Measurements from ENCODE around the gene ATXN7.

ATXN7 gene

DNA sequence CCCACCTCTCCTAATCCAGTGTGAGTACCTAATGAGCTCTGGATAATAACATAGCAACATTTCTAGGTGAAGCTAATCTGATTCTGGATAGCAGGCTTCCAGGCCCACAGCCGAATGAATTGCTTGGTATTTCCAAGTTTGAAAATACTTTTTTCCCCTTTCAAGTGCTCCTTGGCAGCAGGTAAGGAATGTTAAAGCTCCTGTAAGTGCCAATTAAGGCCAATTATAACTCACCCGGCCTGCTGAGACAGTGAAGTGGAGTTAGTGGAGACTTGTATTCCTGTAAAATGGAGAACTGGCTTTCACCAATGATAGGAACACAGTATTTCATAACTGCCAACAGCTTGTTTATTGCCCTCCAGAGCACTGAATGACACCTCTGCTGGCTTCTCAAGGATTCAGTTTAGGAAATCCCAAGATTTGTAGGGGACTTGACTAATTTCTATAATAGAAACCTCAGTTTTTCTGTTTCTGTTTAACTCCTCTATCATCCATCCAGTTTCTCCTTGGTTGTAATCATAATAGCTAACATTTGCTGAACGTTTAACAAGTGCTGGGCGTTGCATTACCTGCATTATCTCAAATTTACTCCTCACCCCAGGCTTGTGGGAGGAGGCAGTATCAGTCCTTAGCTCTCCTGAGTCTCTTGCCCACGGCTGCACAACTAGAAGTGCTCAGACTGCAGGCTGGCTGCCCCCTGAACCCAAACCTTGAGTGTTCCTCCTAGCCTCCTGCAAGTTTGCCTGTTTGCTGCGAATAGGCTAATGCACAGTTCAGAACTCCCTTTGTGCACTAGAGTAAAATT, 101.2 kb downstream of the ATXN7 start:
- DNase-seq, result peak; percentile 46

DNA sequence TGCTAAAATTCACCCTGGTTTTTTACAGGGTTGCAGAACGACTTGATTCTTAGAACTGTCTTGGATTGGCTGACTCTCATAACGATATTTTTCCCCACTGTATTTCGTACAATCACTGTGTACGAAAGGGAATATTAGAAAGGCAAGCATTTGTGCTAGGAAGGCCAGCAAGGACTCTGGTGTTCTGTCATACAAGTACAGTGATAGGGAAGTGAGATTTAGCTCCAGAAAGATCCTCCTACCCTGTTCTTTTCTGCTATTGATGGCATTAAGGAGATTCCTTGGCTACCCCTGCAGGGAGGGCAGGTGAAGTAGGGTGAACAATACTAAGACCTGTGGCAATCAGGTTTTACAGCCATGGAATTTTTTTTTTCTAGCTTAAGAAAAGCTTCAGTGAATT, 102.3 kb downstream of the ATXN7 start:
- no peak for DNase-seq

DNA sequence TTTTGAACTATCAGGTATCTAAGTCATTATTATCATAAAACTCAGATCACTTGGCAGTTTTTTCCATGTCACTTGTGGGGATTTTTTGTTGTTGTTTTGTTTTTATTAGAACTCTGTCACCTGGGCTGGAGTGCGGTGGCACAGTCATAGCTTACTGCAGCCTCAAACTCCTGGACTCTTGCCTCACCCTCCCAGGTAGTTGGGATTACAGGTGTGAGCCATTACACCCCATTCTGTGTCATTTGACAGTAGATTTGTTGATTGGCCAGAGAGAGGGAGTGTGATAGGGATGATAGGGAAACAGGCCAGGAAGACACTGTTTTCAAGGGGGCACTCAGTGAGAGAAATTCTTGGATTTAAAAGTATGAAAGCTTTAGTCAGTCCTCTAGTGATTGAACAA, 103.2 kb downstream of the ATXN7 start:
- DNase-seq, result no peak

DNA sequence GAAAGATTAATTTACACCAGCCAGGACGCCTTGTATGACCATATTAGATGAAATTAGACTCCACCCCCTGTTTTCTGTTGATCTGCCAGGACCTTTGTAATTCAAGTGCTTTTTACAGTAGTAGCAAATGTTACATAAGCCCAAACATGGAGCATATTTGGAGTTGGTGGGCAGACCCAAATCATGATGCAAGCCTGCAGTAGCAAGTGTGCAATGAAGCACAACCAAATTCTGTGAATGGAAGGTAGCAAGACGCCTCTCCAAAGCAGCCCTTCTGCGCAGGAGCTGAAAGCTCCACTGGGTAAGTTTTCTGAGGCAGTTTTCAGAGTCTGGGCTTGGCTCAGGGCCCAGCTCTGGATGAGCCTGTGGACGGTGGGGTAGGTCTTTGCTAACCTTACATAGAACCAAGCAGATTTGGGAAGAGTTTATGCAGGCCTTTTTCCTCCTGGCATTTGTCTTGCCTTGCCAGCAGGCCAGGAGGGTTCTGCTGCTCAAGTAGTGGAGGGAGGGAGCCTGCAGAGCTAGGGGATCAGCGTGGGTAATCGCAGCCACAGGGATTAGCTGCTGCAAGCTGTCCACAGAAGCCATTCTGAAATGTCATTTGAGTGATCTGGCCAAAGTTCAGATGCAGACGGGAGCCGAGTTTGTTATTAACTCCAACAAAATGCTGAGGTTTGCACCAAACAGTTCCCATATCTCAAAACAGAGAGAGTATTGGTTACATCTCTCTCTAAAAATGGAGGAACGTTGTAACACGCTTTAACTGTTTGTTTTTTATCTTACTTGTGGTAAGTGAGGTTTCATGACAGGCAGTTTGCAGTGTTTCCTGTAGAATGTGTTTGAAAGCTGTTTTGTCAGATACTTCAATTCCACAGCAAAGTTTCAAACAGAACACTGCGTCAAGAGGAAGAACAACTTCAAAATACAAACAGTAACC, 104.3 kb downstream of the ATXN7 start:
- peak; percentile 93 for DNase-seq

DNA sequence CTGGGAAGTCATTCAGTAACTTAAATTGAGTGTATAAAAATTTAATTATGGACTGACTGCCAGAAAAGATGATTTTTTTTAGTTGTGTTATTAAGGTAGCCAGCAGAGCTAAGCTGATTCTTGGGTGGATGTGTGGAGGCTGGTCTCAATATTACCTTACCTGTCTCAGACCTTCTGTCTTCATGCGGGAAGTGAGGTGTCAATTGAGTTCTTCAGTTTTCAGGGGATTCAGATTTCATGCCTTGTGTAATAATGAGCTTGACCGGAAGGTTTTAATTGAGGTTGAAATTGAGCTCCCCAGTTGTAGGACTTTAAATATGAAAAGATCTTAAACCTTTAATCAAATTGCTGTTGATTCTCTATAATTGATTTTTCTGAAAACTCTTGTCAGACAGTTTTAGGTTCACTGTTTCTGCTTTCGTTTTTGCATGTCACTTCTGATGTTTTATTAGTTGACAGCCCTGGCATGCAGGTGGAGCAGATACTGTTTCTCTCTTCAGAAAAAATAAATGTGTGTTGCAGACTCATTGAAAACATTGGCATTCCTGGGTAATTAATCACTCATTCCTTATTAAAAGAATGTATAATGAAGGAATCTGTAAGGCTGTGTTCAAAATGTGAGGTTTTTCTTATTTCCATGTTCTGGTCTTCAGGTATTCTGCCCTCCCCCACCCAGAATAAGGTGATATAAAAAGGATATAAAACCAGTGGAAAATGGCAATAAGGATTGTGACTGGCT, 105.1 kb downstream of the ATXN7 start:
- DNase-seq, result no peak

DNA sequence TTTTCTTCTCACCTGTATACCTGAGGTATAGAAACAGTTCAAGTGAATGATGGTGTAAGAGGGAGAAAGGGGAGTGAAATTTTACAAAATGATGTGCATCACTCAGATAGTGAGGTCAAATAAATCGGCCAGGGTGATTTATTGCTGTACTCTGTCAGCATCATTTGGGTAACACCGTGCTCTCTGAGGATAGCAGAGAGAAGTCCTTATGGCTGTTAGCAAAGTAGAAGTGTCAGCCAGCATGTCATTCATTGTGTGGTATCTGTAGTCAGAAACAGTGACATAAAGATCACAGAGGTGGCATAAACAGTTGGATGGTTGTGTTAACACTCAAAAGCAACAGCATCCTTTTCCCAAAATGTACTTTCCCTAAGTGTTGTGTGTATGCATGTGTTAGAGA, 106.2 kb downstream of the ATXN7 start:
- no peak for DNase-seq

DNA sequence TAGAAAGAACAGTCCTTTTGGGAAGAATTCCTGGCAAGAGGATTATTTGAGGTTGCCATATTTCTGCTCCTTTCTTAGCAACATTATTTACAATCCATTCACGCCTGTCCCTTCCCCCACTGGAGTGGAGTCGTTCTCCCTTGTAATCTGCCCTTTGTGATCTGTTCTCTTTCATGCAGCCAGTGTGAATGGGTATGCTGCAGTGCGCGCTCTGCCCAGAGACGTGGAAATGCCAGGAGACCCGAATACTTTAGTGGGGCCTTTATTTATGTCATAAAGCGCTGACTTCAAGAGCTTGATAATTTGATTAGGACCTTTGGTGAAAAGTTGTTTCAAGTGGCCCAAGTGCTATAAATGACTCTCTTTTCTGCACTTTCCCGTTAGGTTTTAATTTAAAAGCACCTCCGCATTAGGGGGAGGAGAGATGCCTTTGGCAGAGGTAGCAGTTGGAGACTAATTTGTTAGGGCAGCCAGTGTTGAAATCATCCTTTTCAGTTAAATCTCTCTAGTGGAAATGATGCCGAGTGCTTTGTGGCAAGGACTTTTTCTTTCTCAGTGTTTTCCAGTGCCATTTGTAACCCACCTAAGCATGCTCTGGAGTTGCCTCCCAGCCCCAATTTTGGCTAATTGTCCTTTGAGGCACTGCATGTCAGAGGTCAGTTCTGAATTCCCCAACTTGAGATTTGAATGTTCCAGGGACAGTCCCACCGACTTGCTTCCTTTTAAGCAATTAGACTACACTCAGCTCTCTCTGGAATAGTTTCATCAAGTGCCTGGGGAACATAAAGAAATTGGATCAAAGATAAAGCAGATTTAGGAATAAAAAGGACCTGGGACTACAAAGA, 107.2 kb downstream of the ATXN7 start:
- no peak for DNase-seq

DNA sequence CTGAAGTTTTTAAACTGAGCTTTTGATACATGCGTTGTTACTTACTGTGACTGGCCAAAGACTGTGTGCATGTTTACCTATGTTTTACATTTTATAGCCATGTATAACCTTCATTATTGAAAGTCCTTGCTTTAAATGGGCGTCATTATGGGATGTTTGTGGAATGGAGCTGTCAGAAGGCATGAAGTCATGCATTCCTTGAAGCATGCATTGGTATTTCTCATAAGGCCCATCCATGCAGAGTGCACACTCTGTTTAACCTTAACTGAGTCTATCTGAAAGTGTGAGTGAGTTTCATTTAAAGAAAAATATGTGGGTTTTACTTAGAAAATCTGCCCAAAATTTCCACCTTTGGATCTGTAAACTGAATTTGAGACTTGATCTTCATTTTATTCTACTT, 108.5 kb downstream of the ATXN7 start:
- no peak for DNase-seq

DNA sequence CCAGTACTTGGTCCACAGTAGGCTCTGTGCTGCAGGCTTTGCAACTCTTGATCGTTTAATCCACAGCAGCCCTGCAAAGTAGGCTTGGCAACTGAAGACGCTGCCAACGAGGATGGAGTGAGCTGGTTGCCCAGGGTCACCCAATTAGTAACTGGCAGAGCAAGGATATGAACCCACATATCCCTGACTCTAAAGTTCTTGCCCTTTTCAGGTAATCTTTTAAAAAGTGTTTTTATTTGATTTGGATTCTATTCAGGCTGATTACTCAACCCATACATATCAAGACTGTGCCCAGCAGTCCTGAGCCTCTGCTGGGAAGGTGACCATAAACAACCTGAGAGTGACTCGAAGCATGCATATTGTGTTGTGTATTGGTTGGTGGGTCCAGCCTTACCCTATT, 109.3 kb downstream of the ATXN7 start:
- no peak for DNase-seq

DNA sequence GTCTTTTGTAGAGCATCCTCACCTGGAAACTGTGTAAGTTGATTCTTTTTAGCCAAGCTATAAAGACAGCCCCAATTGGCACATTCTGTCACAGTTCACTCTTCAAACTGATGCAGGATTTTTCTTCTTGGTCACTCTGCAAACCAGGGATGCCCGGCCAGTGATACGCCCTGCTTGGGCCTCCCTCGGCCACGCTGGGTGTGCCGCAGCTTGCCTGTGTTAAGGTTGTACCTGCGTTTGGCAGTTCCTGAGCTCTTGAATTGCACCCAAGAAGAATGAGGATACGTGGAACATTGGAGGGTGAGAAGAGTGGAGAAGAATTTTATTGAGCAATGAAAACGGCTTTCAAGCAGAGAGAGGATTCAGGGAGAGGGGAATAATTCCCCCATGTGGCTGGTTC, 109.7 kb downstream of the ATXN7 start:
- no peak for DNase-seq

DNA sequence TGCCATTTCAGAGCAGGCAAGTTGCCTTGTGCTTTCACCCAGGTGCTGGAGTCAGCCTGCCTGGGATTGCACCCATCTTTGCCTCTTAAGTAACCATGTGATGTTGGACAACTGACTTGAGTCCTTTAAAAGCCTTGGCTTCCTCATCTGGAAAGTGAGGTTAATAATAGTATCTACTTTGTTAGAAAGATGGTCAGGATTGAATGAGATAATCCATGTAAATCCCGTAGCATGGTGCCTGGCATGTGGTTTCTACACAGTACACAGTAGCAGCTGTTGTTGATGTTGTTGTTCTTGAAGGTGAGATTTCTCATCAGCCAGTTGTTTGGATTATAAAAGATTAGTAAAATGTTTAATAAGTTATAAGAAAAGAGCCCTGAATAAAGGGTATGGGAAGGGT, 110.8 kb downstream of the ATXN7 start:
- DNase-seq, result no peak

DNA sequence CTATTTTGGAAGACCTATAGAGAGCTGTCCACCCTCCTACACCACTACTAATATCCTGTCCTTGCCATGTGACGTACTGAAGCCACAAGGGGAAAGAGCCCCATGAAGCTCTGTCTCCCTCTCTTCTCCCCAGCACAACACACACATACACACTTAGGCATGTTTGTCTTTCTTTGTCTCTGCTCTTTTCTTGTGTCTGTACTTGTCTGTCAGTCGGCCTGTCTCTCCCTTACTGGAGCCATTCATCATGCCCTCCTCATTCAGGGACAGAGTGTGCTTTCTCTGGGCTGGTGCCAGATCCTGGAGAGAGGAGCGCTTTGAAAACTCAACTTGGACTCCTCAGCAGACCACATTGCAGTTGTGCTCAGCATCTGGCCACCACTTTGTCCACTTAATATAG, 112.1 kb downstream of the ATXN7 start:
- DNase-seq, result no peak

DNA sequence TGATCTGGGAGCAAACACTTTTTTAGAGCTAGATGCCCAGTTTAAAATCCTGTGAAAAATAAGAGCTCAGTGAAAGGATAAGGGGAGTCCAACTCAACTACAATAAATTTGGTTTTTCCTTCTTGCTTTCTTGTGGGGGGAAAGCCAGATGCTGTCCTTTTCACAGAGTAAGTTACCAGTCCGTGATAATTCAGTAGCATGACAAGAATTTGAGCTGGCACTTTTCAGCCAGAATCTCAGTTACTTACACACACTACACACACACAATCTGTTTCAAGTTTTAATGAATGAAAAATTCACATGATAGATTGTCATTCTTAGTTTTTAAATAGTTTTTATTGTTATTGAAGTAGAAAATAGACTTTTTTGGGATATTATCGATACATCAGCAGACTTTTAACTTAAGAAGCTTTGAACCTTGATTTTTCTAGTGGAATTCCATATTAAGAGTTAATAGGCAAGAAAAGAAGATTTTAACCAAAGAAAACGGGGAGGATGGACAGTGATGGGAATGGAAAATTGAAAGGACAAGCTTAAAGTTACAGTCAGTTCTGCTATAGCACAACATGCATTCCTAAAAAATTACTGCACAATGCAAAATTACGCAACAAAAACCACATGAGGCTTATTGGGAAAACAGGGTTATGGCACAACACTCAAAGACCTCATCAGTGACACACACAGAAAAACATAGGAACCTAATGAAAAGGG, 112.6 kb downstream of the ATXN7 start:
- DNase-seq, result peak; percentile 56

DNA sequence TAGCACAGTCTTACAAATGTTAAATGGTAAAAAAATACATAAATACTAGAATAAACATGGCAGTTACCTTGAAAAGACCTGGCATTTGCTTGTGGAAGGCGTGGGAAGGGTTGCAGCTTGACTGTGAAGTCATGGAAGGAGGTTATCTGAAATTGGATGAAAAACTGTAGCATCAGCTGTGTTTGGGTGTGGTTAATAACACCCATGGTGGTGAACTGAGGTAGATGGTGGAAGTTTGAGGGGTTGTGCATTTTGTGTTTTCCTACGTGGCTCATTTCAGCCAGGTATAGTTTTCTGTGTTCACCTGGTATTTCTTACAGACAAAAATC, 113.2 kb downstream of the ATXN7 start:
- DNase-seq, result no peak

DNA sequence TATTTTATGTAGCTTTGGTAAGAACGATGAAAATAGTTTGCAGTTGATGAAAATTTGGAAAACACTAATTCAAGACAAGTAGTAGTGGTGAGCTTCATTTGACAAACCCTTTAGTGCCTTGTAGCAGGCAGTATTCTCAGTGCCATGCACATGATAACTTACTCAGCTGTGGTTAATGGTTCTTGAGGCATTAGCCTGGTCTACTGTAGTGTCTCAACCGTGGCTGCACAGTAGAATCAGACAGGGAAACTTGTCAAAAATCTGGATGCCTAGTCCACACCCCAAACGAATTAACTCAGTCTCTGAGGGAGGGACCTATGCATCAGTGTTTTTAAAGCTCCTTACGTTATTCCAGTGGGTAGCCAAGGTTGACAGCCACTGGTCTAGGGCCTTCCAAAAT, 114.2 kb downstream of the ATXN7 start:
- DNase-seq, result no peak

DNA sequence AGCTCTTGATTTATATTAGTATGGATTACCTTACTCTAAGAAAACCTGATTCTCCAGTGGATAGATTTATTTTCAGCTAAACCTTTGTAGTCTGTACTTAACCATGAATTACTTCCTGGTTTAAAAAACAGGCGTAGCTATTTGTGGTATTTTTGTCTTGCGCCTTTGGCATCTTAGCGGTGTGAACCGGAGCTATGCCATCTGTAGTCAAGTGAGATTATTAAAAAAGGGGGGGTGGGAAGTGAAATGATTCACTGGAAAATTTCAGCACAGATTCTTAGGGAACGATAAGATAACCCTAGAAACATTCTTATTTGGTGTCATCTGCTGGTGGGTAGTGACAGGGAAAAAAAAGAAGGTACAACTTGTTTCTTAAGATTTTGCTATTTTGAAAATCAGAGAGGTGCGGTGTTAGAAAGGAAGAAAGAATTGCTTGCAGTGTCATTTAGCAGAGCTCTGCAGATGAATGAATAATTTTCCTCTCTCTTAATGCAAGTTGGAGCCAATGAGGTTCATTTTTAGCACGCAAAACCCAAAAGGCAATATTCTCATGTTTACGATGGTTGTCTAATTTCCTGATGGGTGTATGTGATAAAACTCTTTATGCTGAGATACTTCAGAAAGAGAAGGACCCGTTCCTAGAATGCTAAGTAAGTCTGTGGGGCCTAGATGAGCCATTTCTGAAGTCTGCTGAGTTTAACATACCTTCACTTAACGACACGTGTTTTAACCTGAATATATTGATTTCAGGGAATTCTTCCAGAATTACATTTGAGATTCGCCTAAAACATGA, 115.6 kb downstream of the ATXN7 start:
- DNase-seq, result no peak

DNA sequence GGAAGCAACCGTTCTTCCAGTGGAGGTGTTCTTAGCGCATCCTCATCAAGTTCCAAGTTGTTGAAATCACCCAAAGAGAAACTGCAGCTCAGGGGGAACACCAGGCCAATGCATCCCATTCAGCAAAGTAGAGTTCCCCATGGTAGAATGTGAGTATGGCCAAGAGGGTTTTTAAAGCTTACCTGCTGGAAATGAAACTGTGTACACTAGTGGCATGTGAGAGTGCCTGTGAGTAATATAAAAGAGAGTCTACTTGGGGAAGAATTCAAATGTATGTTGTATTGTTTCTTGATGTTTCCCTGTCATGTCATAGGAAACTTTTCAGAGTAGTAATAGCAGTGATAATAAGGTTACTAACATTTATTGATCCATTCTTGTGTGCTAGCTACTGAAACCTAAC, 116.4 kb downstream of the ATXN7 start:
- no peak for DNase-seq

DNA sequence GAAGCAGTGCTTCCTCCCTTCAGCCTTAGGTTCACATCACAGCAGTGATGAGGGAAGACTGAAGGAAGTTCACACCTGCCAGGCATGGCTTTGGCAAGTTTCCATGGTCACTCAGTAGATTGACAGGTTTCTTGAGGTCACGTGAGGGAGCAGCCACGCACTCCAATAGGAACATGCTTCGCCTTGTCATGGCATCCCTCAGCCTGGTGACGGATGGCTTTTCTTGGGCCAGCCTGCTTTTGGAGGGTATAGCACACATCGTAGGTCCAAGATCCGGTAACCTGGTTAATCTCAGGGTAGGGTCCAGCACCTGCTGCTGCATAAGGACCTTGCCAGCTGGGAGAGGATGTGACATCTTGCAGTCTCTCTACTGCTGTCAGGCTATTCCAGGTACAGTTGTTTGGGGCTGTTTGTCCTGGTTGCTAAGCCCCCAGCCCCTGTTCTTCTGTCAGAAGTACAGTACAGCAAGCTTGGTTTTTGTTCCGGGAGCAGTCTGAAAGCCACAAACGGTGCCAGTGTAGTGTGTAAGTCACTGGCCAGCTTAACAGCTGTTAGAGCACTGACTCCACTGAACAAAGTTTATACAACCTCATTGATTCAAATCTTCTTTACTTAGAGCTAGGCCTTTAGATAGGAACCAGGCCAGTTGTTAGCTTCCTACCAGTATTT, 117.3 kb downstream of the ATXN7 start:
- DNase-seq, result no peak

DNA sequence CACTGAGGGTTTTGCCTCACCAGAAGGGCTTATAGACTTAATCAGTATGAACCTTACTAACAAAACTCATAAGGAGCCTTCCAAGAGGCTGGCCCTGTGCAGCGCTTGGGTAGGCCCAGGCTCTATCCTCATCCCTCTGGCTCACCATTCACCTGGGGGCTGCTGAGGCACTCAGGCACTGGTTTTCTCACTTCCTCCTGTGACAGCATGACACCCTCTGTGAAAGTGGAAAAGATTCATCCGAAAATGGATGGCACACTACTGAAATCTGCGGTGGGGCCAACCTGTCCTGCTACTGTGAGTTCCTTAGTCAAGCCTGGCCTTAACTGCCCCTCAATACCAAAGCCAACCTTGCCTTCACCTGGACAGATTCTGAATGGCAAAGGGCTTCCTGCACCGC, 118.3 kb downstream of the ATXN7 start:
- no peak for DNase-seq

DNA sequence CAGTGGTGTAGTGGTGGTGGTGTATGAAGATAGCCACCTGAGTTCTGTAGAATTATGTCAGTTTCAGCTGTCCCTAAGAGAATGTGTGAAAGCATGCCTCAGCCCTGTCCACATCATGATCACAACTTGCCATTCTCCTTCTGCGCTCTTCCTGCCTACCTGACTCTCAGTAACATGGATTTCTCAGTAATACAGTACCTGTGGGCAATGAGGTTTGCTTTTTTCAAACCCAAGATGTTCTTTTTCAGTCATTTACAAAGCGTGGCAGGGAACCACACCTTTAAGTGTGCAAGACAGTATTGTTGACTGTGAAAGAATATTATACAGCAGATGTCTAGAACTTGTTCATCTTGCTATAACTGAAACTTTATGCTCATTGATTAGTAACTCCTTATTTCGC, 120.7 kb downstream of the ATXN7 start:
- no peak for DNase-seq

DNA sequence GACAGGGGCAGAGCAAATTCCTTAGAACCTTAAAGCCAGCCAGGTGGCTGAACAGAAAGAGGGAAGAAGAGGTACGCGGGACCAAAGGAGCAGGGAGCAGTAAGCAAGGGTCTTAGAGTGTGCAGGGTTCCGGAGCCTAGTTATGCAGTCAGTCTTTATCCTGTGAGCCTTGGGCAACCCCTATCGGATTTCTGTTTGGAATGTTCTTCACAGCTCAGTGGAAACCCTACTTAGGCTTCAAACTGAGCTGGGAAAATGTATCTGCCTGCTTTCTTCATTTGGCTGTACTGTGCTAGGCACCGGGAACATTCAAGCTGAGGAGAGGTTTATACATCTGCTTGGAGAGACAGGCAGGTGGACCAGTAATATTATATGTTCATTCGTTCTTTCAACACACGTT, 122.5 kb downstream of the ATXN7 start:
- no peak for DNase-seq

Measured in OCI-M1 (cell line).